PC-3 (cell line): Measurements from ENCODE around the gene HSPH1. TPM values are rescaled to one million over a fixed set of nuclear protein-coding genes. Genes with fewer than 3 reads are reported as not detected.

Experiments used
- ATAC-seq: fragments of 200-7000 bp; cut with Tn5 transposase; 2 replicates; pipeline ENCODE4 v1.9.1; 2020; ENCODE audit warnings: mild to moderate bottlenecking, moderate library complexity
- BruUV-seq: library from RNA; stranded (reverse); fragments of 400-500 nt; replicated peaks from 2 replicates; lab custom pipeline; 2021; lab: Mats Ljungman, UMichigan
- CTCF ChIA-PET: fragments of 300-600 bp; sonication (Branson Sonifier 250); formaldehyde crosslinking; loops from one replicate; lab custom pipeline; 2022; ENCODE audit warnings: antibody characterized with exemption; lab: Charles Lee
- POLR2A ChIA-PET: fragments of 300-600 bp; sonication (Branson Sonifier 250); formaldehyde crosslinking; loops from one replicate; lab custom pipeline; 2022; ENCODE audit warnings: antibody characterized with exemption; ENCODE audit not compliant: unreplicated experiment; lab: Charles Lee
- DNase-seq: peaks from one replicate; pipeline ENCODE4 v3.0.0-alpha.2; 2015
- H2AFZ ChIP-seq: fragments of 300-600 bp; sonication (generic); 2 replicates; pipeline ENCODE4 v1.6.0; 2016; ENCODE audit warnings: antibody characterized with exemption, low read length
- H3F3A ChIP-seq: fragments of 300-600 bp; sonication (generic); one replicate; pipeline ENCODE4 v1.6.0; 2017; ENCODE audit warnings: antibody characterized with exemption, low read length, control low read depth, mild to moderate bottlenecking; ENCODE audit not compliant: unreplicated experiment
- H3K27ac ChIP-seq: fragments of 300-600 bp; sonication (generic); 2 replicates; pipeline ENCODE4 v1.5.1; 2016; ENCODE audit warnings: mild to moderate bottlenecking, low read length
- H3K27me3 ChIP-seq: fragments of 300-600 bp; sonication (generic); 2 replicates; pipeline ENCODE4 v1.6.1; 2016; ENCODE audit warnings: low read length, mixed read lengths
- H3K36me3 ChIP-seq: fragments of 300-600 bp; sonication (generic); 2 replicates; pipeline ENCODE4 v1.6.1; 2016; ENCODE audit warnings: low read depth, mixed run types, low read length, mixed read lengths
- H3K4me1 ChIP-seq: fragments of 300-600 bp; sonication (generic); 2 replicates; pipeline ENCODE4 v1.5.1; 2016; ENCODE audit warnings: low read length; ENCODE audit not compliant: insufficient read depth
- H3K4me2 ChIP-seq: fragments of 300-600 bp; sonication (generic); 2 replicates; pipeline ENCODE4 v1.6.0; 2016; ENCODE audit warnings: low read length
- H3K4me3 ChIP-seq: fragments of 300-600 bp; sonication (generic); 2 replicates; pipeline ENCODE4 v1.5.1; 2016; ENCODE audit warnings: mild to moderate bottlenecking, low read length, mixed read lengths
- H3K79me2 ChIP-seq: fragments of 300-600 bp; sonication (generic); 2 replicates; pipeline ENCODE4 v1.6.1; 2017; ENCODE audit warnings: low read length, mixed read lengths
- H3K9ac ChIP-seq: fragments of 300-600 bp; sonication (generic); 2 replicates; pipeline ENCODE4 v1.6.0; 2016; ENCODE audit warnings: mild to moderate bottlenecking, low read length
- H3K9me2 ChIP-seq: fragments of 300-600 bp; sonication (generic); replicated peaks from 2 replicates; pipeline ENCODE4 v1.6.1; 2016; ENCODE audit warnings: mixed run types, low read length, mixed read lengths
- H3K9me3 ChIP-seq: fragments of 300-600 bp; sonication (generic); 2 replicates; pipeline ENCODE4 v1.6.1; 2016; ENCODE audit warnings: low read length, mixed read lengths
- H4K20me1 ChIP-seq: fragments of 300-600 bp; sonication (generic); 2 replicates; pipeline ENCODE4 v1.6.1; 2016; ENCODE audit warnings: low read length, mixed read lengths
- EZH2 ChIP-seq: fragments of 300-600 bp; sonication (generic); IDR thresholded peaks from one replicate; pipeline ENCODE4 v1.6.1; 2017; ENCODE audit warnings: antibody characterized with exemption, mild to moderate bottlenecking, low read length; ENCODE audit not compliant: unreplicated experiment
- EZH2phosphoT487 ChIP-seq: fragments of 300-600 bp; sonication (generic); IDR thresholded peaks from 2 replicates; pipeline ENCODE4 v1.6.1; 2018; ENCODE audit warnings: mild to moderate bottlenecking, antibody characterized with exemption, low read length, borderline replicate concordance
- intact Hi-C: fragments of 100-400 bp; cut with micrococcal nuclease; formaldehyde crosslinking; loops from 2 replicates; pipeline ENCODE4 v1.9.0; 2023
- total RNA-seq: library from RNA; depleted of rRNA; stranded (reverse); fragments of >200 nt; gene quantifications from 2 replicates; pipeline ENCODE4 v1.2.3, GENCODE V29; 2014
- TF ChIP-seq, protein P1 (sequence below): fragments of 300-600 bp; sonication (generic); conservative IDR thresholded peaks from 2 replicates; pipeline ENCODE4 v1.5.1; 2017; ENCODE audit warnings: antibody characterized with exemption, low read depth, mild to moderate bottlenecking, low read length

Gene HSPH1
- total RNA-seq, 1 experiment from 2014 or later = 83.7 TPM

DNA sequence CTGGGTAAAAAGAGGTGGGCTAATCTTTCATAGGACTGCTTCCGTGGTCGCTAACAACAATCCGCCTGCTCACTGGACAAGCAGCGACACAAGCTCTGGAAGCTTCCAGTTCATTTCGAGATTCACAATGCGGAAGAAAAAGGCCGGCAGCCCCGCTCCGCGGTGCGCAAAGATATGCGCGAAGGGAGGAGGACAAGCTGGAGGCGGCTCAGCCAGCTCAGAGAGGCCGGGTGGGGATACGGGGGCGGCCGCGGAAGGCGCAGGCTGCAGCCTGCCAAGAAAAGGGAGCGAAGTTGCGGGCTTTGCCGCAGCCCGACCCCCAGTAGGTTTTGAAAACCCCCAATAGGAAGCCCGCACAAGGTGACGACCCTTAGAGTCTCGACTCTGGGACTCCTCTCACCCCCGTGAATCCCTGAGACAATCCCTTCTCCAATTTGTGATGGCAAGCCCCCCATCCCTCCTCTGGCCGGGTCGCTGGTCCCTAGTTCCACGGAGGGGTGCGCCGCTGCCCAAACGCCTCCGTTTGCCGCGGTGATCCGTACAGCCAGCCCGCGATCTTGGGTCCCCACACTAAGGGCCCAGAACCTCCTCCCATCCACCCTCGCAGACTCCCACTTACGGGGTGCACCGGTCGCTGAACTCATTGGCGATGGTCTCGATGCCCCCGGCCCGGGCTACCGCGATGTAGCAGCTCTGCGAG, 697 bp downstream of the HSPH1 start:
- peak overlapping the region; percentile 90 for H2AFZ ChIP-seq
- BruUV-seq = no TSS peak
- H3K79me2 ChIP-seq = peaks cover 54% of the 10 kb centered on the region
- TF ChIP-seq EZH2 (no peak), EZH2phosphoT487 (no peak)
- TF ChIP-seq, protein P1, sequence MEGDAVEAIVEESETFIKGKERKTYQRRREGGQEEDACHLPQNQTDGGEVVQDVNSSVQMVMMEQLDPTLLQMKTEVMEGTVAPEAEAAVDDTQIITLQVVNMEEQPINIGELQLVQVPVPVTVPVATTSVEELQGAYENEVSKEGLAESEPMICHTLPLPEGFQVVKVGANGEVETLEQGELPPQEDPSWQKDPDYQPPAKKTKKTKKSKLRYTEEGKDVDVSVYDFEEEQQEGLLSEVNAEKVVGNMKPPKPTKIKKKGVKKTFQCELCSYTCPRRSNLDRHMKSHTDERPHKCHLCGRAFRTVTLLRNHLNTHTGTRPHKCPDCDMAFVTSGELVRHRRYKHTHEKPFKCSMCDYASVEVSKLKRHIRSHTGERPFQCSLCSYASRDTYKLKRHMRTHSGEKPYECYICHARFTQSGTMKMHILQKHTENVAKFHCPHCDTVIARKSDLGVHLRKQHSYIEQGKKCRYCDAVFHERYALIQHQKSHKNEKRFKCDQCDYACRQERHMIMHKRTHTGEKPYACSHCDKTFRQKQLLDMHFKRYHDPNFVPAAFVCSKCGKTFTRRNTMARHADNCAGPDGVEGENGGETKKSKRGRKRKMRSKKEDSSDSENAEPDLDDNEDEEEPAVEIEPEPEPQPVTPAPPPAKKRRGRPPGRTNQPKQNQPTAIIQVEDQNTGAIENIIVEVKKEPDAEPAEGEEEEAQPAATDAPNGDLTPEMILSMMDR = no peak
- ChIA-PET CTCF (no interaction called here), POLR2A (no interaction called here)
- DNase-seq (peak; percentile 38), ATAC-seq (peak; percentile 4; the same call in 1 of the 2 replicates)
- no peaks in the 10 kb centered on the region for H3K27me3 ChIP-seq
- peaks cover 27% of the 10 kb centered on the region for H4K20me1 ChIP-seq
- H3K9me2 ChIP-seq = no peaks in the 10 kb centered on the region
- peak overlapping the region; percentile 96 for H3K4me3 ChIP-seq
- H3K4me1 ChIP-seq = peaks cover 22% of the 10 kb centered on the region
- no peaks in the 10 kb centered on the region for H3F3A ChIP-seq
- H3K9ac ChIP-seq = peak overlapping the region; percentile 85
- peak overlapping the region; percentile 89 for H3K4me2 ChIP-seq
- H3K27ac ChIP-seq = 0 out of 2 replicates have a peak overlapping the region, but pooled peaks have one; percentile 39
- no peaks in the 10 kb centered on the region for H3K9me3 ChIP-seq
- peaks cover 18% of the 10 kb centered on the region for H3K36me3 ChIP-seq
- intact Hi-C loops = loop anchor here (2.0 to 5.0 kb wide), 4 partner anchors 22 to 694 kb away; partner anchors contain the start of gene HMGB1

DNA sequence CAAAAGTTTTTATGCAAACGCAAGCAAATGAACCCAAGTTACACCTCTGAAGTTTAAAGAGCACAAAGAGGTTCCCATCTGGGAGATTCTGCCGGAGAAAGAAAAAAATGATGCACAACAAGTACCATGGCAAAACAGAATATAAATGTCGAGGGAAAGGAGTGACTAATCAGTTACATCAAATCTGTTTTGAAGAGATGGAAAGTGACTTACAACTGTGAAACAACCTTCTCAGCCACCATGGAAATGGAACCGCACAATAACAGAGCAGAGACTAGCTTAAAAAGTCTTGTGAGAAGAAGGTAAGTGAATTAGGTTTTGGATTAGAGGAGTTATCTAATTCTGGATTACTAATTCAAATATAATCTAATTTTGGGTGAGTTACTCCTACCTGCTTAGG, 2.4 kb downstream of the HSPH1 start:
- POLR2A ChIA-PET = interaction anchor here (0.6 kb wide), 1 partner anchor 790 kb away, joined by 6 read pairs; no protein-coding TSS in a partner anchor
- H3K4me3 ChIP-seq = peak overlapping the region; percentile 96
- DNase-seq = no peak

More for the DNA sequence above, 2.4 kb downstream of the HSPH1 start:
- CTCF ChIA-PET = no interaction called here
- Histone ChIP-seq H3K9me3 (no peaks in the 10 kb centered on the region), H3K27me3 (no peaks in the 10 kb centered on the region), H3K36me3 (peaks cover 32% of the 10 kb centered on the region), H3K4me2 (peak overlapping the region; percentile 89), H3K9me2 (no peaks in the 10 kb centered on the region), H3F3A (no peaks in the 10 kb centered on the region), H4K20me1 (peaks cover 27% of the 10 kb centered on the region), H3K27ac (no peak overlapping the region), H3K79me2 (peaks cover 61% of the 10 kb centered on the region), H3K4me1 (peaks cover 18% of the 10 kb centered on the region; the same call in 1 of the 2 replicates), H3K9ac (peak overlapping the region; percentile 85; the same call in 1 of the 2 replicates), H2AFZ (0 out of 2 replicates have a peak overlapping the region, but pooled peaks have one; percentile 22)
- no TSS peak for BruUV-seq
- intact Hi-C loops = no loop called here
- ATAC-seq = no peak
- no peak for TF ChIP-seq EZH2phosphoT487
- TF ChIP-seq EZH2 = no peak
- TF ChIP-seq, protein P1 = no peak
